Keratinocyte (primary cell): ENCODE data around the gene C2CD5. TPM values are rescaled to one million over a fixed set of nuclear protein-coding genes. Genes with fewer than 3 reads are reported as not detected.

ENCODE experiments used
- DNase-seq: peaks from one replicate; pipeline ENCODE4 v3.0.0-alpha.2; 2011; ENCODE audit warnings: low read depth, missing footprints, low spot score
- FAIRE-seq: peaks from 2 replicates; lab custom pipeline; 2011; peaks lifted over from hg19 to GRCh38; lab: Jason Lieb, UNC
- H2AFZ ChIP-seq: 2 replicates; pipeline ENCODE4 v1.6.0; 2012; ENCODE audit warnings: low read length, control low read depth, inconsistent platforms; ENCODE audit not compliant: control insufficient read depth
- H3K27ac ChIP-seq: 2 replicates; pipeline ENCODE4 v1.5.1; 2011; ENCODE audit warnings: low read length; ENCODE audit not compliant: control insufficient read depth, insufficient read depth
- H3K27me3 ChIP-seq: 3 replicates; pipeline ENCODE4 v1.6.0; 2011; ENCODE audit warnings: low read length; ENCODE audit not compliant: control insufficient read depth, insufficient read depth; ENCODE audit errors: extremely low read depth
- H3K36me3 ChIP-seq, 2 experiments: 2 replicates in 1 of 2; 3 replicates in 1 of 2; pipeline ENCODE4 v1.5.1; 2011; ENCODE audit warnings: low read length in 2 of 2, mild to moderate bottlenecking in 1 of 2; ENCODE audit not compliant: control insufficient read depth in 2 of 2, insufficient read depth in 2 of 2; ENCODE audit errors: extremely low read depth in 1 of 2
- H3K4me1 ChIP-seq: 3 replicates; pipeline ENCODE4 v1.5.1; 2011; ENCODE audit warnings: low read length; ENCODE audit not compliant: control insufficient read depth, insufficient read depth; ENCODE audit errors: extremely low read depth
- H3K4me2 ChIP-seq: 3 replicates; pipeline ENCODE4 v1.6.0; 2011; ENCODE audit warnings: low read depth, low read length; ENCODE audit not compliant: control insufficient read depth, insufficient read depth; ENCODE audit errors: extremely low read depth
- H3K4me3 ChIP-seq, 3 experiments: fragments of 200-600 bp in 1 of 3; sonication (generic) in 1 of 3; 2 replicates in 2 of 3; 3 replicates in 1 of 3; pipeline ENCODE4 v1.5.1; 2011 to 2016; ENCODE audit warnings: low read length in 3 of 3, mild to moderate bottlenecking in 3 of 3, control low read depth in 2 of 3, inconsistent platforms in 1 of 3, low read depth in 1 of 3, mixed read lengths in 1 of 3, mixed run types in 1 of 3, moderate library complexity in 1 of 3; ENCODE audit not compliant: control insufficient read depth in 2 of 3, insufficient read depth in 2 of 3; ENCODE audit errors: extremely low read depth in 1 of 3
- H3K79me2 ChIP-seq: 2 replicates; pipeline ENCODE4 v1.6.0; 2012; ENCODE audit warnings: low read length; ENCODE audit not compliant: control insufficient read depth, insufficient read depth
- H3K9ac ChIP-seq: 3 replicates; pipeline ENCODE4 v1.6.0; 2011; ENCODE audit warnings: low read length; ENCODE audit not compliant: control insufficient read depth, insufficient read depth; ENCODE audit errors: extremely low read depth
- H3K9me1 ChIP-seq: 3 replicates; pipeline ENCODE4 v1.6.0; 2011; ENCODE audit warnings: low read length; ENCODE audit not compliant: control insufficient read depth, insufficient read depth; ENCODE audit errors: extremely low read depth
- H3K9me3 ChIP-seq: 2 replicates; pipeline ENCODE4 v1.5.1; 2012; ENCODE audit warnings: low read depth, low read length; ENCODE audit not compliant: control insufficient read depth
- H4K20me1 ChIP-seq: 3 replicates; pipeline ENCODE4 v1.6.0; 2011; ENCODE audit warnings: low read length; ENCODE audit not compliant: control insufficient read depth, insufficient read depth; ENCODE audit errors: extremely low read depth
- EZH2 ChIP-seq: IDR thresholded peaks from one replicate; pipeline ENCODE4 v1.6.1; 2012; ENCODE audit warnings: inconsistent platforms, mild to moderate bottlenecking, low read length, moderate library complexity
- dilution Hi-C: fragments of 300-500 bp; cut with MboI; formaldehyde crosslinking; loops from one replicate; pipeline ENCODE4 v1.7.0; 2020; ENCODE audit warnings: low sequenced_read_pairs; ENCODE audit not compliant: extremely low pct_ligation_motif_present
- polyA plus RNA-seq, 5 experiments: library from polyadenylated mRNA; depleted of rRNA in 3 of 5; stranded (reverse) in 3 of 5; stranded (forward) in 1 of 5; unstranded in 1 of 5; fragments of >200 nt; gene quantifications; 1 replicate in 1 of 5; 2 replicates in 3 of 5; 3 replicates in 1 of 5; pipeline versions ENCODE4 v1.2.1 to v1.2.3, GENCODE V29; 2011 to 2012; ENCODE audit warnings: missing spikeins in 2 of 5, low read depth in 1 of 5, low replicate concordance in 1 of 5
- TF ChIP-seq, protein P1 (sequence below), 3 experiments: IDR thresholded peaks in 1 of 3; conservative IDR thresholded peaks in 1 of 3; optimal IDR thresholded peaks in 1 of 3; 2 replicates in 2 of 3; 3 replicates in 1 of 3; pipeline versions ENCODE3 to v1.5.1; 2011; ENCODE audit warnings: low read length in 3 of 3, mild to moderate bottlenecking in 3 of 3, moderate library complexity in 2 of 3, control low read depth in 1 of 3, inconsistent platforms in 1 of 3; ENCODE audit not compliant: insufficient read depth in 2 of 3; ENCODE audit errors: extremely low read depth in 1 of 3

Gene C2CD5
- polyA plus RNA-seq, 1 donor (not counting 4 experiments of a cell fraction or from before 2014, with no cell fraction given), result 17.7 TPM

DNA sequence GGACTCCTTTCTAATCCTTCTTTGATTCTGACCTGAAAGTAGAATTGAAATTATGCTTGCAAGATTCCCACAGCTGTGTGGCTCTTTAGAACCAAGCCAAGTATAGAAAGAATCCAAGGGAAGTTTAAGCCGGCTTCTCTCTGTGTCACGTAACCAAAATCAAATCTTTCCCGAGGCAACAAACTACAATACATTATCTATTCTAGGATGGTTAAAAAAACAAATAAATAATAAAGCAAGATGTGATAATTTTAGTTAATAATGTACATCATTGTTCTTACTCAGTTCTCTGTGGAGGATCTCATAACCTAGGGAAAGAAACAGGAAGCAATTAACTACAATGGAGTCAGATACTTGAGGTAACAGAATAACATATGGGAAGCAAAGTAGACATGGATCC, 131.8 kb downstream of the C2CD5 start:
- Histone ChIP-seq H3K36me3 (no peaks in the 10 kb centered on the region), H3K4me2 (no peak overlapping the region), H3K27ac (no peak overlapping the region), H4K20me1 (no peaks in the 10 kb centered on the region), H3K9me1 (no peaks in the 10 kb centered on the region), H3K9me3 (no peaks in the 10 kb centered on the region), H2AFZ (no peak overlapping the region), H3K4me3 (no peak overlapping the region), H3K79me2 (no peaks in the 10 kb centered on the region), H3K27me3 (no peaks in the 10 kb centered on the region), H3K9ac (no peak overlapping the region), H3K4me1 (peaks cover 19% of the 10 kb centered on the region)
- DNase-seq (no peak), FAIRE-seq (no peak)
- no peak for TF ChIP-seq EZH2
- TF ChIP-seq, protein P1, sequence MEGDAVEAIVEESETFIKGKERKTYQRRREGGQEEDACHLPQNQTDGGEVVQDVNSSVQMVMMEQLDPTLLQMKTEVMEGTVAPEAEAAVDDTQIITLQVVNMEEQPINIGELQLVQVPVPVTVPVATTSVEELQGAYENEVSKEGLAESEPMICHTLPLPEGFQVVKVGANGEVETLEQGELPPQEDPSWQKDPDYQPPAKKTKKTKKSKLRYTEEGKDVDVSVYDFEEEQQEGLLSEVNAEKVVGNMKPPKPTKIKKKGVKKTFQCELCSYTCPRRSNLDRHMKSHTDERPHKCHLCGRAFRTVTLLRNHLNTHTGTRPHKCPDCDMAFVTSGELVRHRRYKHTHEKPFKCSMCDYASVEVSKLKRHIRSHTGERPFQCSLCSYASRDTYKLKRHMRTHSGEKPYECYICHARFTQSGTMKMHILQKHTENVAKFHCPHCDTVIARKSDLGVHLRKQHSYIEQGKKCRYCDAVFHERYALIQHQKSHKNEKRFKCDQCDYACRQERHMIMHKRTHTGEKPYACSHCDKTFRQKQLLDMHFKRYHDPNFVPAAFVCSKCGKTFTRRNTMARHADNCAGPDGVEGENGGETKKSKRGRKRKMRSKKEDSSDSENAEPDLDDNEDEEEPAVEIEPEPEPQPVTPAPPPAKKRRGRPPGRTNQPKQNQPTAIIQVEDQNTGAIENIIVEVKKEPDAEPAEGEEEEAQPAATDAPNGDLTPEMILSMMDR (optimal IDR thresholded peaks at IDR 0.05 in 1 of 3, IDR thresholded peaks at IDR 0.05 in 1 of 3, conservative IDR thresholded peaks at IDR 0.05 in 1 of 3; ENCODE audit: extremely low read depth in 1 of 3, insufficient read depth in 2 of 3, low read length in 3 of 3), result no peak
- dilution Hi-C loops, result no loop called here

DNA sequence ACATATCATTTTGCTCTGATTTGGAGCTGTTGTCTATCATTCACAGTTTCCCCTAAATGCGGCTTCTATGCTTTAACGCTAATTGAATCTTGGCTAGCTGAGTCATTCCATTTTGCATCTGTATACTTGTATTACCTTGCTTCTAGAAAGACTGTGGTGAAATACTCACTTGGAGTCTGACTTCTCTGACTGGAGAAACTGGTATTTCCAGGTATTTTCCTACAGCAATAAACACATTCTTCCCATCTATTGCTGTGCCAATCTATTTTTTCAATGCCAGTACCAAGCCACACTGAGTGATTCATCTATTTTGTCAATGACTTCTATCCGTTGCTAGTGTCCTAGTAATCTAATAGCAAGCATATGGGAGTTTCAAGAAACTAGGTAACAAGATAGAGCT, 133.9 kb downstream of the C2CD5 start:
- Histone ChIP-seq H3K9ac (no peak overlapping the region), H3K4me3 (no peak overlapping the region), H3K27ac (peak overlapping the region; percentile 52), H3K9me3 (no peaks in the 10 kb centered on the region), H3K9me1 (no peaks in the 10 kb centered on the region), H3K79me2 (no peaks in the 10 kb centered on the region), H3K36me3 (no peaks in the 10 kb centered on the region), H4K20me1 (no peaks in the 10 kb centered on the region), H2AFZ (no peak overlapping the region), H3K4me1 (peaks cover 13% of the 10 kb centered on the region), H3K27me3 (no peaks in the 10 kb centered on the region), H3K4me2 (no peak overlapping the region)
- TF ChIP-seq, protein P1 (optimal IDR thresholded peaks at IDR 0.05 in 1 of 3, IDR thresholded peaks at IDR 0.05 in 1 of 3, conservative IDR thresholded peaks at IDR 0.05 in 1 of 3; ENCODE audit: extremely low read depth in 1 of 3, insufficient read depth in 2 of 3, low read length in 3 of 3), result no peak
- no peak for TF ChIP-seq EZH2
- DNase-seq (peak; percentile 66), FAIRE-seq (peak; percentile 95)
- dilution Hi-C loops, result no loop called here
